ENCODE data around the gene ARMS2. TPM values are rescaled to one million over a fixed set of nuclear protein-coding genes. Genes with fewer than 3 reads are reported as not detected.
A peak's percentile ranks its signal among the peaks of the same experiment; 100 is the strongest.

Gene ARMS2
- total RNA-seq, 1 experiment from 2014 or later = not detected

- Histone ChIP-seq H3K9ac (ENCODE audit: low read length) (no peak overlapping the region), H3K79me2 (ENCODE audit: low read length) (no peaks in the 10 kb centered on the region), H3F3A (ENCODE audit: low read length, unreplicated experiment) (no peaks in the 10 kb centered on the region), H3K9me2 (replicated peaks; ENCODE audit: low read length) (no peaks in the 10 kb centered on the region), H3K4me3 (ENCODE audit: low read length) (no peak overlapping the region), H3K36me3 (ENCODE audit: low read depth, low read length) (no peaks in the 10 kb centered on the region), H2AFZ (ENCODE audit: low read length) (no peak overlapping the region), H3K27ac (ENCODE audit: low read length) (no peak overlapping the region), H4K20me1 (ENCODE audit: low read length) (no peaks in the 10 kb centered on the region), H3K9me3 (ENCODE audit: low read length) (no peaks in the 10 kb centered on the region), H3K27me3 (ENCODE audit: low read length) (no peaks in the 10 kb centered on the region), H3K4me1 (ENCODE audit: insufficient read depth, low read length) (no peaks in the 10 kb centered on the region), H3K4me2 (ENCODE audit: low read length) (no peak overlapping the region)
- CTCF ChIA-PET = no interaction called here
- POLR2A ChIA-PET (ENCODE audit: unreplicated experiment) = no interaction called here
- BruUV-seq (replicated peaks) = no TSS peak
- ATAC-seq (no peak), DNase-seq (no peak)
- intact Hi-C loops (cut with micrococcal nuclease) = loop anchor here (5.0 kb wide), 1 partner anchor 40 kb away; no protein-coding TSS in a partner anchor
- TF ChIP-seq CTCF (conservative IDR thresholded peaks at IDR 0.05; ENCODE audit: low read depth, low read length) (no peak), EZH2 (IDR thresholded peaks at IDR 0.05; ENCODE audit: low read length, unreplicated experiment) (no peak), EZH2phosphoT487 (IDR thresholded peaks at IDR 0.05; ENCODE audit: borderline replicate concordance, low read length) (no peak)
Observed at GRCh38 chr10:122427280-122427679, 27.2 kb upstream of the ARMS2 start.

GRCh38 chr10:122435212-122435827 is 19.1 kb upstream of the ARMS2 start:
- H3K4me1 ChIP-seq (ENCODE audit: insufficient read depth, low read length) = no peaks in the 10 kb centered on the region
- DNase-seq (peak; percentile 75), ATAC-seq (peak; percentile 22; the same call in 1 of the 2 replicates)
- H4K20me1 ChIP-seq (ENCODE audit: low read length) = no peaks in the 10 kb centered on the region
- H3K4me2 ChIP-seq (ENCODE audit: low read length) = no peak overlapping the region
- H3K27ac ChIP-seq (ENCODE audit: low read length) = no peak overlapping the region
- no peaks in the 10 kb centered on the region for H3F3A ChIP-seq (ENCODE audit: low read length, unreplicated experiment)
- H2AFZ ChIP-seq (ENCODE audit: low read length) = no peak overlapping the region
- H3K79me2 ChIP-seq (ENCODE audit: low read length) = no peaks in the 10 kb centered on the region
- CTCF ChIA-PET = interaction anchor here (0.7 to 1.3 kb wide), 4 partner anchors 92 to 137 kb away, joined by 3 to 11 read pairs (median 3); no protein-coding TSS in a partner anchor
- H3K27me3 ChIP-seq (ENCODE audit: low read length) = no peaks in the 10 kb centered on the region
- peak; percentile 72 for TF ChIP-seq CTCF (conservative IDR thresholded peaks at IDR 0.05; ENCODE audit: low read depth, low read length)
- TF ChIP-seq EZH2 (IDR thresholded peaks at IDR 0.05; ENCODE audit: low read length, unreplicated experiment) = no peak
- no peaks in the 10 kb centered on the region for H3K9me2 ChIP-seq (replicated peaks; ENCODE audit: low read length)
- H3K4me3 ChIP-seq (ENCODE audit: low read length) = no peak overlapping the region
- H3K36me3 ChIP-seq (ENCODE audit: low read depth, low read length) = no peaks in the 10 kb centered on the region
- POLR2A ChIA-PET (ENCODE audit: unreplicated experiment) = no interaction called here
- no peaks in the 10 kb centered on the region for H3K9me3 ChIP-seq (ENCODE audit: low read length)
- BruUV-seq (replicated peaks) = no TSS peak
- H3K9ac ChIP-seq (ENCODE audit: low read length) = no peak overlapping the region
- intact Hi-C loops (cut with micrococcal nuclease) = loop anchor here (1.0 to 5.0 kb wide), 3 partner anchors 93 to 136 kb away; partner anchors contain the start of gene DMBT1

GRCh38 chr10:122441961-122442360 is 12.5 kb upstream of the ARMS2 start:
- no TSS peak for BruUV-seq (replicated peaks)
- TF ChIP-seq EZH2phosphoT487 (IDR thresholded peaks at IDR 0.05; ENCODE audit: borderline replicate concordance, low read length) = no peak
- no peak for TF ChIP-seq EZH2 (IDR thresholded peaks at IDR 0.05; ENCODE audit: low read length, unreplicated experiment)
- no peak for TF ChIP-seq CTCF (conservative IDR thresholded peaks at IDR 0.05; ENCODE audit: low read depth, low read length)
- Histone ChIP-seq H3K4me1 (ENCODE audit: insufficient read depth, low read length) (peaks cover 8% of the 10 kb centered on the region), H3K9me3 (ENCODE audit: low read length) (no peaks in the 10 kb centered on the region), H2AFZ (ENCODE audit: low read length) (peak overlapping the region; percentile 47; the same call in 1 of the 2 replicates), H3K79me2 (ENCODE audit: low read length) (no peaks in the 10 kb centered on the region), H4K20me1 (ENCODE audit: low read length) (no peaks in the 10 kb centered on the region), H3F3A (ENCODE audit: low read length, unreplicated experiment) (no peaks in the 10 kb centered on the region), H3K4me3 (ENCODE audit: low read length) (no peak overlapping the region), H3K27ac (ENCODE audit: low read length) (no peak overlapping the region), H3K4me2 (ENCODE audit: low read length) (peak overlapping the region; percentile 41; the same call in 1 of the 2 replicates), H3K9ac (ENCODE audit: low read length) (no peak overlapping the region), H3K9me2 (replicated peaks; ENCODE audit: low read length) (no peaks in the 10 kb centered on the region), H3K27me3 (ENCODE audit: low read length) (no peaks in the 10 kb centered on the region), H3K36me3 (ENCODE audit: low read depth, low read length) (no peaks in the 10 kb centered on the region)
- DNase-seq (peak; percentile 58), ATAC-seq (peak; percentile 92)
- ChIA-PET CTCF (interaction anchor here (0.8 to 1.0 kb wide), 2 partner anchors 124 to 143 kb away, joined by 3 to 9 read pairs; no protein-coding TSS in a partner anchor), POLR2A (ENCODE audit: unreplicated experiment) (no interaction called here)
- intact Hi-C loops (cut with micrococcal nuclease) = no loop called here
